Sigmoid colon (tissue), 4 donors: Measurements from ENCODE around the gene MMP12.

Experiments used
- CTCF ChIP-seq, 4 experiments: fragments of 450-650 bp in 3 of 4; fragments of 200-600 bp in 1 of 4; IDR thresholded peaks; one replicate each; pipeline ENCODE4 v1.5.1; 2016 to 2019; ENCODE audit warnings: antibody characterized with exemption in 4 of 4, mild to moderate bottlenecking in 3 of 4, moderate library complexity in 2 of 4
- EP300 ChIP-seq, 4 donors: sonication (generic); formaldehyde crosslinking; IDR thresholded peaks; one replicate each; pipeline ENCODE4 v1.6.1; 2017; ENCODE audit warnings: antibody characterized with exemption in 4 of 4
- POLR2A ChIP-seq, 2 donors: fragments of 450-650 bp; IDR thresholded peaks; one replicate each; pipeline ENCODE4 v1.6.1; 2016; ENCODE audit warnings: antibody characterized with exemption in 2 of 2, mild to moderate bottlenecking in 2 of 2, moderate library complexity in 2 of 2

GRCh38 chr11:102911758-102912481 is 37.1 kb upstream of the MMP12 start:
- TF ChIP-seq CTCF (IDR thresholded peaks at IDR 0.05) (no peak), POLR2A (IDR thresholded peaks at IDR 0.05) (no peak), EP300 (IDR thresholded peaks at IDR 0.05) (no peak)
